ENCODE measurements around the gene LBX1.

Gene LBX1, protein sequence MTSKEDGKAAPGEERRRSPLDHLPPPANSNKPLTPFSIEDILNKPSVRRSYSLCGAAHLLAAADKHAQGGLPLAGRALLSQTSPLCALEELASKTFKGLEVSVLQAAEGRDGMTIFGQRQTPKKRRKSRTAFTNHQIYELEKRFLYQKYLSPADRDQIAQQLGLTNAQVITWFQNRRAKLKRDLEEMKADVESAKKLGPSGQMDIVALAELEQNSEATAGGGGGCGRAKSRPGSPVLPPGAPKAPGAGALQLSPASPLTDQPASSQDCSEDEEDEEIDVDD

DNA sequence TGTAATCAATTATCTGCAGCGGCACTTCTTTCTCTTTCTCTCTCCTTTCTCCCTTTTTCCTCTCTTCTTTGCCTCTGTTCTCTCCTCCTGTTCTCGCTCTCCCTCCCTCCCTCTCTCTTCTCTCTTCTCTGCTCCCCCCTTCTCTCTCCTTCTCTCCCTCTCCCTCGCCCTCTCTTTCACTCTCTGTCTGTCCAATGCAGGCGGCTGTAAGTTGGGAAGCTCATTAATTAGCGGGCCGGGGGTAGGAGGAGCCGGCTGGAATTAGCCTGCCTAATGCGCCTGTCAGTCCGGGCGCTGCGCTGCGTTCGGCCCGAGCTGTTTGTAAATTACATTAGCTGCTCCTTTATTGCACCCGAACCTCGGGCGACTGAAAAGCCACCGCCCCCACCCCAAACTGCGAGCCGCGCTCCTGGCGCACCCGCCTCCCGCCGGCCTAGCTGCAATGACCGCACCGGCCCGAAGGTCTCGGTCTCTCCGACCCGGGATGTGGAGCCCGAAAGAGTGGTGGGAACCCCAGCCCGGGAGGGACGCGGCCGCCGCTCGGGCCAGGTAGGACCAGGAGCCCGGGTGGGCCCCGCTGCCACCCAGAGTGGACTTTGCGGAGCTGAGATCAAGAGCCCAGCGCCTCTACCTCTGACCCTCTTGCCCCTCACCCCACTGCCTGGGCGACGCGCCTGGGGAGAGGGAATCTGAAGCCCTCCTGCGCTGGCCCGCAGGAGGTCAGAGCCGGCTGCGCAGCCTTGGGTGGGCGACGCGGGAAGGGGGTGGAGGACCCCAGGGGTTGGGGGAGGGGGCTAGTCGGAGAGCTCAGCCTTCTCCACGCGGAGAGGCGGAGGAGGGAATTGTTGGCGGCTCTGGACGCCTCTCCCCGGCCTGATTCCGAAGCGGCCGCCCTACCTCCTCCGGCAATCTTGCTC is at the start of gene LBX1:
Gene LBX1, minus strand, starts transcription at position 198 of the 917 bp plus-strand sequence. CDS start 648 bp downstream, outside the sequence.
- DNase-seq: no peak

DNA sequence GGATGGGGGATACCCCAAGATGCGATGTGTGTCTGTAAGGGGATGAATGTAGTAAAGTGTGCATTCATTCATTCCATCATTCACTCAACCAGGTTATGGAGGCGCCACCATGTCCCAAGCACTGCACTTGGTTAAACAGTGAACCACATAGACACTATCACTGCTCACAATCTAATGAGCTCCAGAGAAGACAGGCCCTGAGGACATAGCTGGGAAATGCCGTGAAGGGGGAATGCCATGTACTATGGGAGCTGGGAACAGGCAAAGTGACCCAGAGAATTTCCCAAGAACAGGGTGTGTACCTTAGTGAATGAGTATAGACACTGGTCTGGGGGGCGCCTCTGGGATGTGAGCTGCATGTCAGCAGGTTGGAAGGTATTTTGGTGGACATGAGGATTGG is 44.5 kb upstream of the LBX1 start:
- no peak for DNase-seq

DNA sequence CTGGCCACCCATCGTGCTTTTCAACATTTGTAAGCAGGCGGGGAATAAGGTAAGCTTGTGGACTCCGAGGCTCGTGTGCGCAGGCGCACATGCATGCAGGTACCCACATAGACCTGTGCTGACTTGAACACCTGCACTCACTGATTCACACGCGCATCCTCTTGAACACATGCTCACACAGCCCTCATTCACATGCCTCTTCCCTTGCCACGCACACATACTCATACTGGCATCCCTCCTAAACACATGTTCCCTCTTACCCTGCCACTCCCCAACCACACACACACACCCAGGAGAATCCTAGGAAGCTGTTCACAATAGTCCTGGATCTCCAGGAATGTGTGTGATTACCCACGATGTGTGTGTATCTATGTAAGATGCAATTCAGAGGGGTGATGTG is 44.1 kb upstream of the LBX1 start:
- no peak for DNase-seq

DNA sequence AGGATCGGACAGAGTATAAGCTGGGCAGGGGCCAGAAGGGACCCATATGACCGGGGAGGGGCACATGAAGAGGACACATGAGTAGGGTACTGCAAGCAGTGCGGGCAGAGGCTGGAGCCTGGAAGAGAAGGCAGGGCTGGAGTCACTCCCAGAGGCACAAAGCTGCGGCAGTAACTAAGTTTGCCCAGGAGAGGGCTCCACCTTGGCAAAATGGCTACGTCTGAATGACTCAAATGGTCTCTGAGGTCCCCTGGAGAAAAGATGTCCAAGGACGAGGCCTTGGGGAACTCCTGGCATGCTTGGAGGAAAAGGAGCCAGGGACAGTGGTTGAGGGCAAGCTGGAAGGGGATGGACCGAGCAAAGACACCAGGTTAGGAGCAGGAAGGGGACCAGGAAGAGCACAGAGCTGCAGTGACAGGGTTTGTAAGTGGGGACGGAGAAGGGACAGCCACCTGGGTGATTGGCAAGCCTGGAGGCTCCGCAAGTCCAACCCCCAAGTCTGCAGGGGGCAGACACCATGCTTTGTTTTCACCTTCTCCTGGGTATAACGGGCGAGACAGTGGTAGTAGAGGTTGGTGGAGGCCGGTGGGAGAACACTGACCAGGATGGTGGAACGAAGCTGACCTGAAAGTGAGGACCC is 43.1 kb upstream of the LBX1 start:
- peak; percentile 64 for DNase-seq

DNA sequence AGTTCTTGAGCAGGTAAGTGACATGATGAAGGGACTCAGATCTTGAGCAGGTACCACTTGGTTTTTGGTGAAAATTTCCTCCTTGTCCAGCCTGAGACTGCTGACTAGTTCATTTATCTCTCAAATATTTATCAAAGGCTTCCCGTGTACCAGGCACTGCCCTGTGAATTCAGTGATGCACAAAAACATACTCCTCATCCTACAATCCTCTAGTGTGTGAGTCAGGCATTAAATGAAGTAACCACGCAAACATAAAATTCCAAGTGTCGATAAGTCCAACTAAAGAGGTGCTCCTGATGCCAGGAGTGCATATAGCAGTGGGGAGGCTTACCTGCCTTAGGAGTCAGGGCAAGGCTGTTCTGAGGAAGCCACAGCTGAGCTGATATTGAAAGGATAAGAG is 41.5 kb upstream of the LBX1 start:
- DNase-seq: no peak

DNA sequence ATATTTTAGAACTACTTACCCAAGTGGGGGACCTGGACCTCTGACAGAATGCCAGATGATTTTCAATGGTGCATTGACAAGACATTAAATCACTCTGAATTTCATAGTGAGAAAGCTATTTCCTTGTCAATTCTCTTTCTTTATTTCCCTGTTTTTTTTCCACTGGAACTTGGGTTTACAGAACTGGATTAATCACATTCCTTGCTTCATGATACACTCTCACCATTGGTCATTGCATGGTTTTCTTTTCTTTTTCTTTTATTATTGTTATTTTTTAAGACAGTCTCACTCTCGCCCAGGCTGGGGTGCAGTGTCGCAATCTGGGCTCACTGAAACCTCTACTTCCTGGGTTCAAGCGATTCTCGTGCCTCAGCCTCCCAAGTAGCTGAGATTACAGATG is 38.5 kb upstream of the LBX1 start:
- DNase-seq: no peak

DNA sequence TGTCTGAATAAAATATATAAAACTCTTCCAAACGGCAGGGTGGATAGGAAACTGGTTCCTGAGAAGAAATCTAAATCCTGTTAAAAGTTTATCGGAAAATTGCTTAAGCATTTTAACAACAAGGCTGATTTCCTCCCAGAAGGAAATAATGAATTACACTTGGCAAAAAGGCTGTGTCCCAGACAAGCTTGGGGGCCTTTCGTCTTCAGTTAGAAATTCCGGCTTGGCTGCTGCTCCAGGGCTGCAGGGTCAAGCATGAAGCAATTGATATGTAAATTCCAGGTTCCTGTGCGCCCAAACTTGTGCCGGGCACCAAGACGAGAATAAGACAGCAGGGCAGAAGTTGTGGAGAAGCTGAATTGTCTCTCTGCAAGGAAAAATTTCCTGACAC is 38.0 kb upstream of the LBX1 start:
- no peak for DNase-seq

DNA sequence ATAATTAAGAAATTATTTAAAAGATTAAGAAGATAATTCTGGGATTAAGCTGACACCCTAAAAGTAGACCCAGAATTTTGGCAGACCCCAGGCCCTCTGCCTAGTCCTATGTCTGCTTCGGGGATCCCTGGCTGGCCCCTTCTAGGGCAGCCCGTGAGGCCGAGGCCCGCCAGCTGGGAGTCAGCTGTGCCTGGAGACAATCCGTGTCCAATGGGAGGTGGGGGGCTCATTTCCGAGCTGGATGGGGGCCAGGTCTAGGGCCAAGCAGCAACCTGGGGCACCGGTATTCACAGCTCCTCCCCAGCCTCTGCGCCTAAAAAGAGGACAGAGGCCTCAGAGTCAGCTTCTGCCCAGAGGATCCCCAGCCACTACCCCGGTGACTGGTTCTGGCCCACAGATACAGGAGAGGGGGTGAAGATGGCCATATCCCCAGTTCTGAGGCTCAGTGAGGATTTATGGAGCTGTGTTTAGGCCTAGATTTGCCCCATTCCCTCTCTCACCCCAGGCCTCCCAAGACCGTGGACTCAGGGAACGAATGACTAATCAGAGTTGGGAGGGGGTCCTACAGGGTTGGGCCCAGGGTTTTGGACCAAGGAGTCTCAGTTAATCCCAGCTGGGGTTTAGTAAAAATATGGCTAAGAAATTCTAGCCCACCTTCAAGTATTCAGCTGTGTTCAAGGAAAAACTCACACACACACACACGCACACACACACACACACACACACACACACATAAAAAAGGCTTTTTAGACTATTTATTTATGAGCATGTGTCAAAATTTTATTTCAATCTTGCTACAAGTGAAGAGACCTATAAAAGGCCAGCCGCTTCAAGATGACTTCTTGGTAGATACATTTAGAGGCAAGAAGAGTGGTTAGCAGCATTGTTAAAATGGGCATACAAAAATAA is 37.4 kb upstream of the LBX1 start:
- no peak for DNase-seq

DNA sequence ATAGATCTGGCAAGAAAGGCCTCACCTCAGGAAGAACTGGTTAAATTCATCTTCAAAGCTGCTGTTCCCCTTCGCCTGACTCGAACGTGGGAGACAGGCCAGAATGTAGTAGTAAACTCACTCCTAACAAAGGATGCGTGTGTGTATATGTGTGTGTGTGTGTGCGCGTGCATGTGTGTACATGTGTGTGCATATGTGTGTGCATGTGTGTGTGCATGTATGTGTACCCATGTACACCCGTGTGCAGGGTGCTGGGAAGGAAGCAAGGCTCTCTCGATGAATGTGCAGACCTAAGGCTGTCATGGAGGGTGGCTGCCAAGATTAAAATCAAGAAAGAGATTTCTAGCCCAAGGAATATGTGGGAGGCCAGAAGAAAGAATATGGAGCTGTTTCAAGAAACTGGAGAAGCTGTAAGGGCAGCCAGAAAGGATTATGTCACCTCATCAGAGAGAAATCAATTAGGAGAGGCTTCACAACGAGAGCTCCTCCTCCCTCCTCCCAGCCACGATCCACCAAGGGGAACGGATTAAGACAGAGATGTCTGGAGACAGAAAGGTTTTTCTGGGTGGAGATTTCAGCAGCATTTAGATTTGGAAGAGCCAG is 34.0 kb upstream of the LBX1 start:
- DNase-seq: no peak

DNA sequence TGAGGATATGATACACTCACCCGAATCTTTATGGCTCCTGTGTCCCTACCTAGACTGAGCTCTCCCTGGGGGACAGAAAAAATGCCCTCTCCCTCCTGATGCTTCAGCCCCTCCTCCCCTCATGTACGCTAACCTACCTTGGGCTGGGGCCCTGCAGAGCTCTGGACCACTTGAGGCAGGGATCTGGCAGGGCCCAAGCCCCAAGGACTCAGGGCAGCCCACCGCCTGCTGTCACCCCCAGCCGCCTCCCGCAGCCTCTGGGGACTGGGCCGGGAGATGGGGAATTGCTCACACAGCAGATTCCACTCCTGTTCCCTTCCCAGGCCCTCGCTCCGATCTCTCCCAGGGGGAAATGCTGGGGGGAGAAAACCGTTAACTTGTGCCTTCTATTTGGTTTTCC is 32.9 kb upstream of the LBX1 start:
- no peak for DNase-seq

DNA sequence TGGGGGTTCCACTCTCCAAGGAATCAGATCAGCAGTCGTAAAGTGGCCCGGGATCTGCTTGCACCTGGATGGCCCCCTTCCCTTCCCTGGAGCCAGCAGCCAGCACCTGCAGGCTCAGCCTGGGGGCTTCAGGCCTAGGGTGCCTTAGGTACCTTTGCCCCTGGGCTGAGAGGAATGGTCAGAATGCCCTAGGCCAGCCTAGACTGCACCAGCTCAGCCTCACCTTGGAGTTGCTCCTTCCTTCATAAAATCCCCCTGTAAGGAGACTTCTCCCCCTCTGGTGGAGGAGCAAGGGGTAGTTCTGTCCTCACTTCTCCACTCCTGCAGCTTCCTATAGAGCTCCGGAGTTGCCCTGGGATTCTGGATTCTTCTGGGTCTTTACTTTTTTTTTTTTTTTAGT is 32.4 kb upstream of the LBX1 start:
- DNase-seq: no peak

DNA sequence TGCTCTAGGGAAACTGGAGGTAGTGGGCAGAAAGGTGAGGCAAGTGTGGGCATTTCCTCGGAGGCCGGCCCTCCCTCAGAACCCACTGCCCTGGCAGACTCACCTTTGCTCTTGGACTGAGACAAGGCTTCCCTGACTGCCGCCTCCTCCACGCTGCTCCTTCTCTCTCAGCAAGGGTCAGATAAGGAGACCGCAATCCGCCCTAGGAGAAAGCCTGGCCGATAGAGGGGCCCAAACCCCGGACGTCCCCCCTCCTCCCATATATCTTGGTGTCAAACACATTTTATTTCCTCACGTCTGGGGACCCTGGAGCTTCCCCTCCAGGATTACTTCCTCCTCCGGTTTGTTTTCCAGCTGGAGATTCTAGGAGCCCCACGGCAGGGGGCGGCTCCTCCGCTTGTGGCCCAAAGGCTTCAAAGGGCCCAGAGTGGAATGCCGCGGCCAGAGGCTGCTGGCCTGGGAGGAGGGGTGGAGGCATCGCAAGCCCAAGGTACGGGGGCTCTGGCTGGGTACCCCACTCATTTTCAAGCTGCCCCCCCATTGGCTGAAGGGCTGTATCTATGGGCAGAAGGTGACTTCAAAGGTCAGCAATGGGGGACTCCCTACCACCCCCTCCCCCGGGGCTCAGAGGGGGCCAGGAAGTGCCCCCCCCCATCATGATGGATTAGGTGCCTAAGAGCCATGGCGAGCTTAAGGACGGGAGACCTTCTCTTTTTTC is 31.7 kb upstream of the LBX1 start:
- no peak for DNase-seq

DNA sequence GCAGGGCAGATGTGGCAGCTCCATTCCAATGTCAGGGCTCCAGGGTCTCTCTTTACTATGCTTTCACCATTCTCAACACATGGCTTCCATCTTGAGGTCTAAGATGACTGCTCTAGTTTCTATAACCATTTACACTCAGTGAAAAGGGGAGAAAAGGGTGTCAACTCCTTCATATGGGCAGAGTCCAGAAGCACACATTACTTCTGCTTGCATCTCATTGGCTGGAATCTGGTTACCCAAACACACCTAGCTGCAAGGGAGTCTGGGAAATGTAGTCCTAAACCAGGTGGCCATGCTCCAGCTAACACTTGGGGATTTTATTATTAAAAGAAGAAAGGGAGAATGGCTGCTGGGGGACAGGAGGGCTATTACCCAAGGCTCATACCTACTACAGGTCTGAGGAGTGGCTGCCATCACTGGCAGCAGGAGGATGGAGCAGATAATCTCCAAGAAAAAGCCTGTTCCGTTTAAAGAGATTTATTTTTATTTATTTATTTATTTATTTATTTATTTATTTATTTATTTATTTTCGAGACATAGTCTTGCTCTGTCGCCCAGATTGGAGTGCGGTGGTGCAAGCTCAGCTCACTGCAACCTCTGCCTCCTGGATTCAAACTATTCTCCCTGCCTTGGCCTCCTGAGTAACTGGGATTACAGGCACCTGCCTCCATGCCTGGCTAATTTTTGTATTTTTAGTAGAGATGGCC is 29.1 kb upstream of the LBX1 start:
- DNase-seq: no peak

DNA sequence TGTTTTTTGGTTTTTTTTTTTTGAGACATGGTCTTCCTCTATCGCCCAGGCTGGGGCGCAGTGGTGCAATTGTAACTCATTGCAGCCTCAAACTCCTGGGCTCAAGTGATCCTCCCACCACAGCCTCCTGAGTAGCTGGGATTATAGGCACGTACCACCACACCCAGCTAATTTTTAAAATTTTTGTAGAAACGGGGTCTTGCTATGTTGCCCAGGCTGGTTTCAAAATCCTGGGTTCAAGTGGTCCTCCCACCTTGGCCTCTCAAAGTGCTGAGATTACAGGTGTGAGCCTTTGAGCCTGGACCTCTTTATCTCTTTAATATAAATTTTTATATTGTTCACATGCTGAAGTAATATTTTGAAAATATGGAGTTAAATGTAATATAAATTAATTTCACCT is 28.2 kb upstream of the LBX1 start:
- no peak for DNase-seq

DNA sequence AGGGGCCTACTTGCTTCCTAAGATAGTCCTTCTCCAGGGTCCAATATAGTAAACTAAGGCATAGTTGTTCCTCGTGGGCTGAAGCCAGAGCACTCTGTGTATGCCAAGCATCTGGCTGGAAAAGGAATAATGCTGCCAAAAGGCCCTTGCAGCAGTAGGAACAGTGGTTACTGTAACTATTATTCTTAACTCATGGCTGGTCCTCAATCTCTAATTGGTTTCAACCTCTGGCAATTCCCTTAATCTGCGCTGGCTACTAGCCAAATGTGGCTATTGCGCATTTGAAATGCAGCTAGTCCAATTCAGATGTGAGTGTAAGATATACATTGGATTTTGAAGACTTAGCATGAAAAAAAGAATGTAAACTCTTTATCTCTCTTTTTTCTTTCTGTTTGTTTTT is 27.8 kb upstream of the LBX1 start:
- DNase-seq: no peak

DNA sequence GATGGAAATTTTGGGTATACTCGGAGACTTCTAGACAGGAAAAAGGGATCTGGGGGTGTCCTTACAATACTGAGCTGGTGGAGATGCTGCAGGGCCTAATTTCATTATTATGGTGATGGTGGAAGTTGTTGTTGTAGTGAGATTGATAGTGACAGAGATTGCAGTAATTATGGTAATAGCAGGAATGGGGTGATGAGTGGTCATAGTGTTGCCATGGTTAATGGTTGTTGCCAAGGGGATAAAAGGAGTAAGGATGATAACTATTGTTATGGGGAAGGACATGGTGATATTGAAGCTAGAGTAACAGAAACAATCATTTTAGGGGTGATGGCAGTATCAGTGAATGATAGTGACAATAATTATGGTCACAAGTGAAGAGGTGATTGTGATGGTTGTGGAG is 27.1 kb upstream of the LBX1 start:
- DNase-seq: no peak

DNA sequence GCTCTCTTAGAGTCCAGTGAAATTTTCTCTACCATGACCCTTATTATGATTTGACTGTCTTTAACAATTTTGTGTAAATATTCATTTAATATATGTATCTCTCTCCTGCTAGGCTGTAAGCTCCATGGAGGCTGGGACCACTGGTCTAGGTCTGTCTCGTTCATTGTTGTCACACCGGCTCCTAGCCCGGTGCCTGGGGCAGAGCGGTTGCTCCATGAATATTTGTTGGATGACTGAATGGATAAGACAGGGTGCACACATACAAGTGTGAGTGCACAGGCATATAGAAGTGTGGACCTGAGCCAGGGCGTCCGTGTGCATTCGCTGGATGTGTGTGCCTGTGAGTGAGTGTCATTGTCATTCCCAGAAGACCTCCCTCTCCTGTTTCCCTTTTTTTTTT is 20.9 kb upstream of the LBX1 start:
- no peak for DNase-seq

DNA sequence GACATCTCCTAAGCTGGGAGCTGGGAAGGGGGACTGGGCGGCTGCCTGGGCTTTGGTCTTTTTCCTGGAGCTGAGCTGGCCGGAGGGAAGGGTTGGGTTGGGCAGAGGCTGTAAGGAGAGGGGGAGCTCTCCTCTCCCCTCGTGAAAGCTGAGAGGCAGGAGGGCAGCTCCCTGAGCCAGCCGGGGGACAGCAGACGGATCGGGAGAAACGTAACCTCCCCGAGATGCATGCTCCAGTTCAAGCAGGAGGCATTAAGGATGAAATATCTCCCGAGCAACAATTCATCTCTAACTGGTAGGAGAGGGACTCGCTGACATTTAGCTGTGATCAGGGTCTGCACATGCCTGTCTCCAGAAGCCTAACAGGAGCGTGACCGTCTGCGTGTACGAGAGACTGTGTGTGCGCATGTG is 19.9 kb upstream of the LBX1 start:
- no peak for DNase-seq

DNA sequence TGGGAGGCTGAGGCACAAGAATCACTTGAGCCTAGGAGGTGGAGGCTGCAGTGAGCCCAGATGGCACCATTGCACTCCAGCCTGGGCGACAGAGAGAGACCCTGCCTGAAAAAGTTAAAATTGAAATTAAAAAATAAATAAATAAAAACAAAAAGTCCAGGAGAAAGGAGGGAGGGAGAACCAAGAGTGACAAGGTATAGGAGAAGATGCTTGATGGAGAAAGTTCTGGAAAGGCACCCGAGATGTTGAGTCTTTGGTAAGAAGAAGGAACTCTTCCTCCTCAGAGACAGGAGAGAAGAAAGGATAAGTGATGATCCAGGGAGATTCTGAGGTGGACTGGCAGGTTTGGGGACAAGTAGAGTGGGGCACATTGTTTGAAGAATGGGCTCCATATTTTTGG is 17.4 kb upstream of the LBX1 start:
- DNase-seq: no peak

DNA sequence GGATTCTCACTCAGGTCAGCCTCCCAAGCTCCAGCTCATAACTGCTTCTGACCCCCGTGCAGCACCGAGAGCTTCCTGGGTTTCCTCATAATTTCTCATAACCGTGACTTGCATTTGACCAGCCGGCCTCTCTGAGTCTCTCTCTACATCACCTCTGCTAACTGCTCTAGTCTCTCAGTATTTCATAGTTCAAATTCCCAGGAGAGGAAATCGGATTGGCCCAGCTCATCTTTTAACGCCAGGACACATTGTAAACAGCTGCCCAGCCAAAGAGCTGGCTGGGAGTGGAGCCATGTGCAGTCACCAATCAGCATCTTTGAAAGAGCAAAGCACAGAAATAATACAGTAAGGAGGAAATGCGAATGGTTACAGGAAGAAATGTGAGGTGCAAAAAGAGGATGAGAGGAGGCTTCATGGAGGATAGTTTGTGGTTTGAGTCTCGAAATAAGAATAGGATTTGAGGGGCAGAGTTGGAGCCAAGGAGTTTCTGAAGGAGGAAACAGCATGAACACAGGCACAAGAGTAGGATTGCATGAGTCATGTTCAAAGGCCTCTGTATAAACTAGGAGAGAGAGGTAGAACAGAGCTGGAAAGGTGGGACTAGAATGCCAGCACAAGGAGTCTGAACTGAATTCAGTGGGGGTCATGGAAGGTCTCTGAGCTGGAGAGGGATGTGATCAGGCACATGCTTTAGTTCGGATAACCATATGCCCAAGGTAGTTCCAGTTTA is 15.2 kb upstream of the LBX1 start:
- DNase-seq: no peak
